Osteocyte (in vitro differentiated cells): ENCODE measurements around the gene MEGF9. TPM values are rescaled to one million over a fixed set of nuclear protein-coding genes. Genes with fewer than 3 reads are reported as not detected.

ENCODE experiments used
- DNase-seq: peaks from one replicate; pipeline ENCODE4 v3.0.0; 2021; ENCODE audit warnings: mixed read lengths; ENCODE audit not compliant: unreplicated experiment; ENCODE audit errors: extremely low spot score
- H3K27ac Mint-ChIP-seq: one replicate; pipeline ENCODE4 v1.8.0; 2021; ENCODE audit warnings: mild to moderate bottlenecking, mixed read lengths; ENCODE audit not compliant: unreplicated experiment
- H3K27me3 Mint-ChIP-seq: one replicate; pipeline ENCODE4 v1.8.0; 2021; ENCODE audit warnings: mixed read lengths; ENCODE audit not compliant: unreplicated experiment
- H3K36me3 Mint-ChIP-seq: one replicate; pipeline ENCODE4 v1.8.0; 2021; ENCODE audit warnings: mixed read lengths; ENCODE audit not compliant: unreplicated experiment
- H3K4me1 Mint-ChIP-seq: one replicate; pipeline ENCODE4 v1.8.0; 2021; ENCODE audit warnings: mixed read lengths; ENCODE audit not compliant: unreplicated experiment
- H3K4me3 Mint-ChIP-seq: one replicate; pipeline ENCODE4 v1.8.0; 2021; ENCODE audit warnings: mild to moderate bottlenecking, moderate library complexity, mixed read lengths; ENCODE audit not compliant: unreplicated experiment
- H3K9me3 Mint-ChIP-seq: one replicate; pipeline ENCODE4 v1.8.0; 2021; ENCODE audit warnings: mixed read lengths; ENCODE audit not compliant: unreplicated experiment
- CTCF ChIP-seq: fragments of 200-600 bp; sonication (generic); IDR thresholded peaks from 2 replicates; pipeline ENCODE4 v1.5.0; 2021; ENCODE audit warnings: antibody characterized with exemption, mild to moderate bottlenecking, moderate library complexity
- total RNA-seq: library from RNA; stranded (reverse); gene quantifications from 2 replicates; pipeline ENCODE4 v1.2.1, GENCODE V29; 2021

Gene MEGF9
- total RNA-seq, 1 donor from 2014 or later = 21.4 TPM

- no peak overlapping the region for H3K4me3 Mint-ChIP-seq
- DNase-seq = no peak
- no peaks in the 10 kb centered on the region for H3K9me3 Mint-ChIP-seq
- no peak for TF ChIP-seq CTCF
- H3K27me3 Mint-ChIP-seq = no peaks in the 10 kb centered on the region
- peaks cover 4% of the 10 kb centered on the region for H3K36me3 Mint-ChIP-seq
- peaks cover 20% of the 10 kb centered on the region for H3K4me1 Mint-ChIP-seq
- no peak overlapping the region for H3K27ac Mint-ChIP-seq
Observed at GRCh38 chr9:120655005-120655622, 59.2 kb downstream of the MEGF9 start.

- Mint-ChIP-seq H3K4me3 (no peak overlapping the region), H3K4me1 (peaks cover 20% of the 10 kb centered on the region), H3K27me3 (no peaks in the 10 kb centered on the region), H3K36me3 (peaks cover 4% of the 10 kb centered on the region), H3K27ac (no peak overlapping the region), H3K9me3 (no peaks in the 10 kb centered on the region)
- DNase-seq = no peak
- TF ChIP-seq CTCF = no peak
Observed at GRCh38 chr9:120654272-120654671, 60.0 kb downstream of the MEGF9 start.

GRCh38 chr9:120653762-120654161 lies 60.5 kb downstream of the MEGF9 start:
- no peak for TF ChIP-seq CTCF
- no peak overlapping the region for H3K4me3 Mint-ChIP-seq
- no peaks in the 10 kb centered on the region for H3K9me3 Mint-ChIP-seq
- H3K27ac Mint-ChIP-seq = no peak overlapping the region
- no peaks in the 10 kb centered on the region for H3K27me3 Mint-ChIP-seq
- no peak for DNase-seq
- H3K36me3 Mint-ChIP-seq = peaks cover 4% of the 10 kb centered on the region
- H3K4me1 Mint-ChIP-seq = peaks cover 20% of the 10 kb centered on the region

GRCh38 chr9:120652934-120653333 lies 61.3 kb downstream of the MEGF9 start:
- Mint-ChIP-seq H3K36me3 (peaks cover 4% of the 10 kb centered on the region), H3K4me1 (peaks cover 20% of the 10 kb centered on the region), H3K27me3 (no peaks in the 10 kb centered on the region), H3K4me3 (no peak overlapping the region), H3K27ac (no peak overlapping the region), H3K9me3 (no peaks in the 10 kb centered on the region)
- TF ChIP-seq CTCF = no peak
- no peak for DNase-seq

- Mint-ChIP-seq H3K27ac (no peak overlapping the region), H3K4me1 (peaks cover 30% of the 10 kb centered on the region), H3K27me3 (no peaks in the 10 kb centered on the region), H3K36me3 (no peaks in the 10 kb centered on the region), H3K4me3 (no peak overlapping the region), H3K9me3 (no peaks in the 10 kb centered on the region)
- no peak for TF ChIP-seq CTCF
- DNase-seq = no peak
Observed at GRCh38 chr9:120650352-120650751, 63.9 kb downstream of the MEGF9 start.
